ENCODE results near the gene LGR4. TPM values are rescaled to one million over a fixed set of nuclear protein-coding genes. Genes with fewer than 3 reads are reported as not detected.

LGR4 gene
- total and polyA plus RNA-seq, 2 of the 13 experiments (the other 11 are each of a cell fraction or from before 2014, with no cell fraction given), result 42.1 to 68.7 TPM

DNA sequence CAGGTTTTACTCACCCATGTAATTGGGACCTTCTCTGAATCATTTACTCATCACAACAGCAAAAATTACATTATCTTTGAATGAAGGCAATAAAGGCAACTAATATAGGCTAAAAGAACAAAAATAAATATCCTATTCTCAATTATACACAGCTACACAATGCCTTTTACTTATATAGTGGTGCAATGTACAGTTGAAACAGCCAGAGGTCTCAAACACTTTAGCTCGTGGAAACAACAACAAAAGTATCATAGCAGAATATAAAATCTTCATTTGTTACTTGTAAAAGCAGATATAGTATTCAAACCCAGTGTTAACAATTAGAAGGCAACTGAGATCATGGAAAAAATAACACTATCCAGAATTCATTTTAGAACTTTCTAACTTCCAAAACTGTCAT, 88.9 kb downstream of the LGR4 start (continued):
- no peak for TF ChIP-seq ZNF318 (CRISPR knock-in tag; IDR thresholded peaks at IDR 0.05)
- TF ChIP-seq ZFP90 (CRISPR knock-in tag; IDR thresholded peaks at IDR 0.05; ENCODE audit: borderline replicate concordance), result no peak
- TF ChIP-seq SMYD3 (CRISPR knock-in tag; IDR thresholded peaks at IDR 0.05), result no peak
- TF ChIP-seq ZNF275 (CRISPR knock-in tag; IDR thresholded peaks at IDR 0.05; ENCODE audit: borderline replicate concordance), result no peak
- TF ChIP-seq ZNF44 (CRISPR knock-in tag; IDR thresholded peaks at IDR 0.05), result no peak
- no peak for TF ChIP-seq ELK4 (CRISPR knock-in tag; IDR thresholded peaks at IDR 0.05; ENCODE audit: borderline replicate concordance)

Data from HepG2 (cell line).